ENCODE data around the gene ITGAD.
"Not testable (repeated sequence)": the region's sequence is repeated elsewhere in the genome, so short reads cannot be mapped to it uniquely, and the experiment has no call there.

Gene ITGAD

DNA sequence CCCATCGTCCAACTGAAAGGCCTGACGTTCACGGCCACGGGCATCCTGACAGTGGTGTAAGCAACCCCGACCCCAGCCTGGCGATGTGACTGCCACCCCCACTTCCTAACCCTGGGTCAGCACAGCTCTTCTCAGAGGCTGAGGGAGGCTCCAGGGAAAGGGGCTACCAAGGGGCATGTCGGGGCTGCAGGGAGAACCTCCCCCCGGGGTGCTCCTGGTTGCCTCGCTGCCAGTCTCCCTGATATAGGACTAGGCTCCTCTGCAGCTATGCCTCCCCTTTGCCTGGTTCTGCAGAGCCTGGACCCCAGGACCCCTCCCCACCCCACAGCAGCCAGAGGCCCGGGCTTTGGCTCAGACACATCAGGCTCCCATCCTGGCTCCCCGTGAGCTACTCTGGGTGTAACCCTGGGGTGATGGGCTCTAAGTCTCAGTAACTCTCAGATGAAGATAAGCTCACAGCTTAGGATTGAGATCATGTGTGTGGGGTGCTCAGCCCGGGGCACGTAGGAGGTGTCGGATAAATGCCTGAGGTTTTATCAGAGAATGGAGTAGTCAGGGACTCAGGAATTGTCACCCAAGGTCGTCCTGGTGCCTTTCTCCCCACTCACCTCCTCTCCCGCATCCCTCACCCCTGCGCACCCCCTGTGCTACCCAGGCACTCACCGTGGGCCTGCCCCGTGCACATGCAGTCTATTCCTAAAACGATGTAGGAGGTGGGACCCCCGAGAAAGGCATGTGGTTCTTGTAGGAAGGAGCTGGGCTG is 10.6 kb downstream of the ITGAD start:
- no peak for DNase-seq (ENCODE audit: low read depth)

DNA sequence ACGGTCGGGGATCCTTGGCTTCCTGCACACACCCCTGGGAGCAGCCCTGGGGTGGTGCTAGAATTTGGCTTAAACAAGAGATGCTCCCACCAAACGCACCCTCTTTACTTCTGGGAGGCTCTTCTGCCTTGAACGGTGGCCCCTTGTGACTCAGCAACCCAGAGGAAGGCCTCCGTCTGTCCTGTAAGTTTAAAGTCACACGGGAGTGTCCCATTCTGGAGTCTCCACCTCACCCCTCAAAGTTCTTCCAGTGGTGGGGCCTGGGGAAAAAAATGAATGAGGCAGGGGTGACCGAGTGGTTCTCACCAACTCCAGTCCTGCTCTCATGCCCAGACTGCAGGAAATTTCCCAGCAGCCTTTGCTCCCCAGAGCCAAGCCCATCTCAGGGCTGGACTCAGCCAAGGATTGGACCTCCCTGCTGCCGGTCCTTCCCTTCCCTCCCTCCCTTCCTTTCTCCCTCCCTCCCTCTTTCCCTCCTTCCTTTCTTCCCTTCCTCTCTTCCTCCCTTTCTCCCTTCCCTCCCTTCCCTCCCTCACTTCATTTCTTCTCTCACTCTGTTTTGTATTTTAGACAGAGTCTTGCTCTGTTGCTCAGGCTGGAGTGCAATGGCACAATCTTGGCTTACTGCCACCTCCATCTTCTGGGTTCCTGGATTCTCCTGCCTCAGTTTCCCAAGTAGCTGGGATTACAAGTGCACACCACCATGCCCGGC is 11.4 kb downstream of the ITGAD start:
- DNase-seq (ENCODE audit: low read depth), result no peak

DNA sequence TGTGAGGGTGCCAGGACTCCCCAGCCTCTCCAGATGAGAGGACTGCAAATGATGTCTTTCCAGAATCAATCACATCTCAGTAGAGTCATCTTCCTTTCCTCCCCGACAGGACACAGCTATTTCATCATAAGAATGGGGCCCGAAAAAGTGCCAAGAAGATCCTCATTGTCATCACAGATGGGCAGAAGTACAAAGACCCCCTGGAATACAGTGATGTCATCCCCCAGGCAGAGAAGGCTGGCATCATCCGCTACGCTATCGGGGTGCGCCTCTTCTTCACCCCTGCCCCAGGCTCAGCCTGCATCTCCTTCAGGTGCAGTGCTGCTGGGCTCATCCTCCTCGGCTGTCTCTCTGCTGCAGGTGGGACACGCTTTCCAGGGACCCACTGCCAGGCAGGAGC is 14.3 kb downstream of the ITGAD start:
- DNase-seq (ENCODE audit: low read depth), result no peak

DNA sequence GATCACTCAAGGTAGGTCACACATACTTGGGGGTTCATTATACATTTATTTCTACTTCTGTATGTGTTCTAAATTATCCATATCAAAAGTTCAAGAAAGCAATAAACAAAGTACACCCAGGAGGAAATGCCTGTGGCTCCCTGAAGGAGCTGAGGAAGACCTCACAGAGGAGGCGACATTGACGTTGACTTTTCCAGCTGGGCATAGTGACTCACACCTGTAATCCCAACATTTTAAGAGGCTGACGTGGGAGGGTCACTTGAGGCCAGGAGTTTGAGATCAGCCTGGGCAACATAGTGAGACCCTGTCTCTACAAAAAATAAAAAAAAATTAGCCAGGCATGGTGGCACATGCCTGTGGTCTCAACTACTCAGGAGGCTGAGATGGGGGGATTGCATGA is 16.3 kb downstream of the ITGAD start:
- no peak for DNase-seq (ENCODE audit: low read depth)

DNA sequence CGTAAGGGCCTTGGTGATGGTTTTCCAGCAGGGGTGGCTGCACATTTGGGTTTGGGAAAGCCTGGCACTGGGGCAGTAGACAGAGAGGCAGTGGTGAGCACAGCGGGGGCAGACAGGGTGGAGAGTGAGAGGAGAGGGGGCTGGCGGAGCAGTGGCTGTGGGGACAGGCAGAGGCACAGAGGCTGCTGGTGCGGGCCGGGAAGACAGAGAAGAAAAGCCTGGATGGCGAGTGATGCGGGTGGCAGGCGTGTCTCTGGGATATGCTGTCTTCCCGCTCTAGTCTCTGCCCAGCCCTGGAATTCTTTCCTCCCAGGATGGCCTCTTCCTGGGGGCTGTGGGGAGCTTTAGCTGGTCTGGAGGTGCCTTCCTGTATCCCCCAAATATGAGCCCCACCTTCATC is 16.9 kb downstream of the ITGAD start:
- DNase-seq (ENCODE audit: low read depth), result no peak

DNA sequence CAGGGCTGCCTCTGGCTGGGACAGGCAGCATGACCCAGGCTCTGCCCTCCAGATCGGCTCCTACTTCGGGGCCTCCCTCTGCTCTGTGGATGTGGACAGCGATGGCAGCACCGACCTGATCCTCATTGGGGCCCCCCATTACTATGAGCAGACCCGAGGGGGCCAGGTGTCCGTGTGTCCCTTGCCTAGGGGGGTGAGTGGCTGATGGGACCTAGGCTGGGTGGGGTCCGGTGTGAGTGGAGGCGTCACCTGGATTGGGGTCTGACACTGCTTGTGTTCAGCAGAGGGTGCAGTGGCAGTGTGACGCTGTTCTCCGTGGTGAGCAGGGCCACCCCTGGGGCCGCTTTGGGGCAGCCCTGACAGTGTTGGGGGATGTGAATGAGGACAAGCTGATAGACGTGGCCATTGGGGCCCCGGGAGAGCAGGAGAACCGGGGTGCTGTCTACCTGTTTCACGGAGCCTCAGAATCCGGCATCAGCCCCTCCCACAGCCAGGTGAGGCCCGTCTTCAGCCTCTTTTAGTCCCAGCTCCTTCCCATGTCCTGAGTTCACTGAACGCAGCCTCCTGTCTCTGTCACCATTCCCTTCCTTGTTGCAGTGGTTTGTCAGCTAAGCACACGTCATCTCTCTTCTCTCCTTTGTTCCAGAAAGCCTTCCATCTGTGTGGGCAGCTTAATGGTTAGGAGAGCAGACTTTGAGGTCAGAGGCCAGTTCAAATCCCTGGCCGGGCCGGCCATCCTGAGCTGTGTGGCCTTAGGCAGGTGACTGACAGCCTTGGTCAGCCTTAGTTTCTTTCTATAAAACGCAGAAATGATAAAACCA is 18.1 kb downstream of the ITGAD start:
- DNase-seq (ENCODE audit: low read depth), result no peak

DNA sequence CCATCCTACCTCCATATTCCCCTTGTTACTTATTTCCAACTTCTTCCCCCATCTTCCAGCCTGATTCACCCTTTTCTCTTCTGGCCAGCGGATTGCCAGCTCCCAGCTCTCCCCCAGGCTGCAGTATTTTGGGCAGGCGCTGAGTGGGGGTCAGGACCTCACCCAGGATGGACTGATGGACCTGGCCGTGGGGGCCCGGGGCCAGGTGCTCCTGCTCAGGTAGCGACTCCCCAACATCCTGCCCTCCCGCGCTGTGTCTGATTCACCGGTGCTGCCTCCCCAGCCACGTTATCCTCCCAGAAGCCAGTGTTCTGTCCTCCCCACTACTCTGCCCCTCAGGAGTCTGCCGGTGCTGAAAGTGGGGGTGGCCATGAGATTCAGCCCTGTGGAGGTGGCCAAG is 19.6 kb downstream of the ITGAD start:
- no peak for DNase-seq (ENCODE audit: low read depth)

DNA sequence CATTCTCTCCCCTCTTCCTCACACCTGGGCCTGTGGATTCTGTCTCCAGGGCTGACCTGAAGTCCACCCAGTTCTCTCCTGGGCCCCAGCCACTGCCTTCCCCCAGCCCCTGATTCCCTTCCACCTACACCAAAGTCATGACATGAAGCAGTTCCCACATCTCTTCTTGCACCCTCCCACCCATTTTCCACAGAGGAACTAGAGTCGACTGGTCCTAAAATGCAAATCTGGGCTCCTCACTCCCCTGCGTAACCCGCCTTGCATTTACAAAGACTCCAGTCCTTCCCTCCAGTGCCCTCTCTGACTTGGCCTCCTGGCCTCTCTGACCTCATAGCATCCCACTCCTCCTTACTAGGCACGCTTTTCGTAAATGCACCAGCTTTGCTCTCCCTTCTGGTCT is 20.2 kb downstream of the ITGAD start:
- no peak for DNase-seq (ENCODE audit: low read depth)

DNA sequence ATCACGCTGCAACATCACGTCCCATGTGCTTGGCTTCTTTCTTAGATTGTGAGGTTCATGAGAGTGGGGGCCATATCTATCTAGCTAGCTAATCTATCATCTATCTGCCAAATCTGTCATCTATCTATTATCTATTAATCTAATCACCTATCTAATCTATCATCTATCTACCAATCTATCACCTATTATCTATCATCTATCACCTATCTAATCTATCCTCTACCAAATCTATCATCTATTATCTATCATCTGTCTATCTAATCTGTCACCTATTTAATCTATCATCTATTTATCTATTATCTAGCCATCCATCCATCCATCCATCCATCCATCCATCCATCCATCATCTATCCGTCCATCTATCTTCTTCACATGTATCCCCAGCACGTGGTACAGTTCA is 20.8 kb downstream of the ITGAD start:
- DNase-seq (ENCODE audit: low read depth), result no peak

DNA sequence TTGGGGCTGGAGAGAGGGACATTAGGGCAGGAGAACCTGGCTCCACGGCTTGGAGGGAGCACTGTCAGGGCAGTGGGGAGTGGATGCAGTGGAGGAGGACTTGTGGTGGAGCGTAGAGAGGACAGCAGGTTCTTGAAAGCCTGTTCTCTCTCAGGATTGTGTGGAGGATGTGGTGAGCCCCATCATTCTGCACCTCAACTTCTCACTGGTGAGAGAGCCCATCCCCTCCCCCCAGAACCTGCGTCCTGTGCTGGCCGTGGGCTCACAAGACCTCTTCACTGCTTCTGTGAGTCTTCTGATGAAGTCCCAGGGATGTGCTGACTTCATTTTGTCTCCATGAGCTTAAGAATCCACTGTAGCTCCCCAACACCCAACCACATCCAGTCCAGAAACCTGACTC is 21.6 kb downstream of the ITGAD start:
- DNase-seq (ENCODE audit: low read depth), result no peak

DNA sequence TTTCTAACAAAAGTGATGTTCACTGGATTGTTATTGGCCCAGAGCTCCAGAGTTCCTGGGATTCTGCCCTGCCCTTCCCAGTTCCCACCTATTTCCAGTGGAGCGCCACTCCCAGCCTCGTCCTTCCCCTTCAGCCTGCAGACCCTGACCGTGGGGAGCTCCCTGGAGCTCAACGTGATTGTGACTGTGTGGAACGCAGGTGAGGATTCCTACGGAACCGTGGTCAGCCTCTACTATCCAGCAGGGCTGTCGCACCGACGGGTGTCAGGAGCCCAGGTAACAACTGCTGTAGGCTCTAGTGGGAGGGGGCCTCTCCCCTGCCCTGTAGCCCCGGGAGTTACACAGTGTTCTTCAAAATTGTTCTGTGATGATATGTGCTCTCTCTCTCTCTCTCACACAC is 23.2 kb downstream of the ITGAD start:
- no peak for DNase-seq (ENCODE audit: low read depth)

DNA sequence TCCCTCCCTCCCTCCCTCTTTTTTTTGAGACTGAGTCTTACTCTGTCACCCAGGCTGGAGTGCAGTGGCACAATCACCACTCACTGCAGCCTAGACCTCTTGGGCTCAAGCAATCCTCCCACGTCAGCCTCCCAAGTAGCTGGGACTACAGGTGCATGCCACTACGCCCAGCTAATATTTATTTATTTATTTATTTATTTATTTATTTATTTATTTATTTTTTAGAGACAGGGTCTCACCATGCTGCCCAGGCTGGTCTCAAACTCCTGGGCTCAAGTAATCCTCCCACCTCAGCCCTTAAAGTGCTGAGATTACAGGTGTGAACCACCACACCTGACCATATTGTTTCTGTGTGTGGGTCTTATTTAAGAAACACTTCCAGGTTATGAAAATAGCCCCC is 23.9 kb downstream of the ITGAD start:
- not testable (repeated sequence) for DNase-seq (ENCODE audit: low read depth)

DNA sequence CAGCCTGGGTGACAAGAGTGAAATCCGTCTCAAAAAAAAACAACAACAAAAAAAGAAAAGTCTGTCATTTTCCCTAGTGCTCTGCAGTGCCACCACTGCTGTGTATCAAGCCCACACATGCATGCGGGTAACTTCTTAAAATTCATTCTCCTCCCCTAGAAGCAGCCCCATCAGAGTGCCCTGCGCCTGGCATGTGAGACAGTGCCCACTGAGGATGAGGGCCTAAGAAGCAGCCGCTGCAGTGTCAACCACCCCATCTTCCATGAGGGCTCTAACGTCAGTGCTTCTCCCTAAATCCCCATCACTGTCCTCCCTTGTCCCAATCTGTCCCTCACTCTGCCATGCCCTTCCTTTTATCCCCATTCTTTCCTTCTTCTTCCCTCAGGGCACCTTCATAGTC is 24.8 kb downstream of the ITGAD start:
- DNase-seq (ENCODE audit: low read depth), result no peak

DNA sequence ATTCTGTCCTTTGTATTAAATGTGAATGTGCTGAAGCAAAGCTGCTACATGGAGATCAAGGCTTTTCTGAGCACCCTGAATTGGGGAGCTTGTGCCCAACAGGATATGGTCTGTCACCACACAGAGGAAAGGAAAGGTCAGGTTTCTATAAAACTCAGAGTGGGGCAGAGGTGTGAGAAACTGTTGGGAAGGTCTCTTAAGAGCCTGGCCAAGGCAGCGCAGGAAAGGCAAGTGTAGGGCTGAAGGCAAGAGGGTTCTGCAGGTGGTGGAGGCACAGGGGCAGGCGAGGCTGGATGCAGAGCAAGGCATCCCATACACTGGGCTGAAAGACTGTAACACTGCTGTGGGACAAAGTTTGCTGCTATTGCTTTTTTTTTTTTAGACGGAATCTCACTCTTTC is 26.9 kb downstream of the ITGAD start:
- DNase-seq (ENCODE audit: low read depth), result no peak

DNA sequence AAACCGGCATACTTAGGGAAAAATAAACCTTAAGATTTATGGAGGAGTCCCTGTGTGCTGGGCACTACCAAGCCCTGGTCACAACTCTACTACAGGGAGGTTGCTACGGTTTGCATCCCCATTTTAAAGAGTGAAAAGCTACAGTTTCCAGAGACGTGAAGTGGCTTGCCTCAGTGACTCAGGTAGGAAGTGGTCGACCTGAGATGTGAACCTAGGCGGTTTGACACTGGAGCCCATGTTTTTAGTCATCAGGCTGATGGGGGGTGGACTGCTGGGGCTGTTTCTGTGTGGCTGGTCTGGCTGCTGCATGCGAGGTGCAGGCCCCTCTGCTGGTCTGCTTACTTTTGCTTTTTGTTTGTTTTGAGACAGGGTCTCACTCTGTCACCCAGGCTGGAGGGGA is 28.5 kb downstream of the ITGAD start:
- no peak for DNase-seq (ENCODE audit: low read depth)

DNA sequence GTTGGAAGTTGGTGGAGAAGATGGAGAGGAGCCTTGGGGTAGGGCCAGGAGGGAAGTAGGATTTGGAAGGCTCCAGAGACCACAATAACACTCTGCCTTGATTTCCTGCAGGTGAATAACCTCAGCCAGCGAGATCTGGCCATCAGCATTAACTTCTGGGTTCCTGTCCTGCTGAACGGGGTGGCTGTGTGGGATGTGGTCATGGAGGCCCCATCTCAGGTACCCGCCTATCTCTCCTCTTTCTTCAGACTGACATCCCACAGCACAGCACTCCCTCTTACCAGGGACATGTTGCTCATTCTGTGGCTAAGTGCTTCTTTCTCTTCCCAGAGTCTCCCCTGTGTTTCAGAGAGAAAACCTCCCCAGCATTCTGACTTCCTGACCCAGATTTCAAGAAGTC is 30.1 kb downstream of the ITGAD start:
- DNase-seq (ENCODE audit: low read depth), result no peak

DNA sequence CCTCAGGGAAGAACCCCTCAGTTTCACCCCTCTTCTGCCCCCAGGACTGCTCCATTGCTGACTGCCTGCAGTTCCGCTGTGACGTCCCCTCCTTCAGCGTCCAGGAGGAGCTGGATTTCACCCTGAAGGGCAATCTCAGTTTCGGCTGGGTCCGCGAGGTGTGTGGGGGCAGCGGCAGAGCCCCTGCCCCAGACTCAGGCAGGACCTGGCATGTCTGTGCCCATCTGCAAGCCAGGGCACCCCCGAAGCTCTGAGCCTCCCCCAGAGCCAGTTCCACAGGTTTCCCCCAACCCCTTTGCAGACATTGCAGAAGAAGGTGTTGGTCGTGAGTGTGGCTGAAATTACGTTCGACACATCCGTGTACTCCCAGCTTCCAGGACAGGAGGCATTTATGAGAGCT is 30.7 kb downstream of the ITGAD start:
- DNase-seq (ENCODE audit: low read depth), result no peak

DNA sequence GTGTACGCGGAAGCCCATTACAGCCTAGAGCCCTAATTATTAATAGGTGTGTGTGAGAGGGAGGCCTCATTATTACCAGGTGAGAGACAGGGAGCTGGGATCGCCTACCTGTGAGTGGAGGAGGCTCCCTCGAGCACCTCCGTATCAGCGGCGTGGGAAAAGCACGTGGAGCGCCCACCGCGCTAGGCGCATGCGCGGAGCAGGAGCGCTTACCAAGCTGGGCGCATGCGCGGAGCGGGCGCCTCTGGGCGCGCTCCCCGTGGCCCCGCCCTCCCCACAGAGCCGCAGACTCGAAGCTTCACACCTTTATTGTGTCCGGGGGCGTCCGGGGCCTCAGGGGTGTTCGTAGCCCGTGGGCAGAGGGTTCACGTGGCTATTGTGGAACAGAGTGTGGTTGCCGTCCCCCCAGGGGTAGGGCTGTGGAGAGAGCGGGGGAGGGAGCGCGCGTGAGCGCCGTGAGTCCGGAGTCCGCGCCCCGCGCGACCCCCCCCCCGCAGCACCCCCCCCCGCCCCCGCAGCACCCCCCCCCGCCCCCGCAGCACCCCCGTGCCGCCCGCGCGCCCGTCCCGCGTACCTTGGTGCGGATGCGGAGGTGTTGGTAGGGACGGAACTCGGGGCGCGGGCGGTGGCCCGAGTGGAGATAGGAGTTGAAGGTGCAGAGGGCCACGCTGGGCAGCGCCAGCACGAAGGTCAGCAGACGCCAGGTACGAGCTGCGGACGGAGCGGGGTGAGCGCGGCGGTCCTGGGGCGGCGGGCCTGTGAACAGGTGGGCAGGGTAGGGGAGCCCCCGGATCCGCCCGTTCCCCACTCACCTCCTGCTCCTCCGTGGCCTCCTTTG is 34.5 kb downstream of the ITGAD start:
- DNase-seq (ENCODE audit: low read depth), result peak; percentile 75

DNA sequence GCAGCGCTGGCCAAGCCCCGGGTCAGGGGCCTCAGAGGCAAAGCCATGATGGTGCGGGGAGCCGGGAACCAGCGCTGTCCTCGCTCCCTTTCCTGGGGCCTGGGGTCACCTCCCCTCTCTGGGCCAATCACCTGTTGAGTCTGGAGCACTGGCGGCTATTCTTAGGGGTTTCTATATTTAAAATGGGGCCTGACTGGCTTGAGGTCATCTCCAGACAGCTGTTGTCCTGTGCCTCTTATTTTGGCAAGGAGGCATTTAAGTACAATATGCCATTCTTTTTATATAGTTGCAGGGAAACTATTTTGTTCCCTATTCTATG is 35.1 kb downstream of the ITGAD start, which contains the start of gene COX6A2:
Gene COX6A2, minus strand, starts transcription at position 82 of the 319 bp plus-strand sequence. Its CDS starts 35 bp downstream, at position 47.
- no peak for DNase-seq (ENCODE audit: low read depth)

DNA sequence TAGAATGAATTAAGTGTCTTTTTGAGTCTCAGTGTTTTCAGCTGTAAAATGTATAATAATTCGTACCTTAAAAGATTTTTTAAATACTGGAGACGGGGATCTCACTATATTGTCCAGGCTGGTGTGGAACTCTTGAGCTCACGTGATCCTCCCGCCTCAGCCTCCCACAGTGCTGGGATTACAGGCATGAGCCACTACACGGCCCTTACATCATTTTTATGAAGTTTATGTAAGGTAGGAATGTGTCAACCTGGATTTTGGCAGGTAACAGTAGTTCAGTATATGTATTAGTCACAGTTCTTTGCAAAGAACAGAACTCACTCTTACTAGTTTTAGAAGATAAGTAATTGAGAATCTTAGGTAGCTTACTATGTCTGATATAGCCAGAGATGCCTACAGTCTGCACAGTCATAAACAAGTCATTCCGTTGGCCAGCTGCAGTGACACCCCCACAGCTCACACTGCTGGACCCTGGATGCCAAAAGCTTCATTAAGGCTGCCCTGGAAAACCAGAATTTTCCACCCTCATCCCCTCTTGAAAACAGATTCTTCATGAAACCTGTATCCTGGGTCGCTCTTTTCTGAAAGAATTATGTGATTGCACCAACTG is 35.6 kb downstream of the ITGAD start:
- DNase-seq (ENCODE audit: low read depth), result no peak

DNA sequence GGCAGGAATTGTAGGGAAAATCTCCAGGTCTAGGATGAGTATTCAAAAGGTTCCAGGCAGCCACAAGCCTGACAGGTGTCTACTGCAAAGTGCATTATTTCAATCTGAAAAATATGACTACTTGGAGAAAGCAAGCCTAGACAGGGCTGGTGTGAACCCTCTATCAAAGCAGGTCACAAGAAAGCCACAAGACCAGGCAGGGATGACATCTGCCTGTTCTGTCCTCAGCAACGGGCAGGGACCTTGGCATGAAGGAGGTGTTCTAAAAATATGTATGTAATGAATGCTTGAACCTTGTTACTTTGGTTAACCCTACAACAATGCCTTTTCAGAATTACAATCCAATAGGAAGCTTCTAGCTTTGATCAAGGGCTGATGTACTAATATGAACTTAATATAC is 36.2 kb downstream of the ITGAD start:
- no peak for DNase-seq (ENCODE audit: low read depth)

DNA sequence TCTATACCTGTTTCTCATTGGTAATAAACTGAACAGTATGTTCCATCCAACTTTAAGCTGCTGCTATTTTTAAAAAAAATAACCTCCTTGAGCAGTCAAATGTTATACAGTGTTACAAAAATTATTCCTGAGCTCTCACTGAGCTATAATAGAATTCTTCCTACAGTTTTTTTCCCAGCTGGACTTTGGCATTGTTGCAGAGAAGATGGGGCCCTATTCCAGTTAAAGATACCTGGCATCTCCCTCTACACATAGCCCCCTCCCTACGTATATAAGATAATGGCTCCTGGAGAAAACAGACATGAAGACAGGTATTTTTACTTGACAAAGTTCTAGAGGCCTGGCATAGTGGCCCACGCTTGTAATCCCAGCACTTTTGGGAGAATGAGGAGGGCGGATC is 36.7 kb downstream of the ITGAD start:
- no peak for DNase-seq (ENCODE audit: low read depth)
